CD4-positive, alpha-beta T cell treated with Interleukin-1 beta for 1 hour (primary cell): ENCODE data around the gene ITGB2.

Experiments used
- DNase-seq, 2 donors: peaks; one replicate each; pipeline ENCODE4 v3.0.0-alpha.2; 2020 to 2022

The ITGB2 gene

GRCh38 chr21:44862869-44863685 lies 57.6 kb downstream of the ITGB2 start:
- no peak for DNase-seq

GRCh38 chr21:44858791-44859190 lies 61.9 kb downstream of the ITGB2 start:
- no peak for DNase-seq

- no peak for DNase-seq
These were observed 62.4 kb downstream of the ITGB2 start for GRCh38 chr21:44858291-44858690.

- DNase-seq = no peak
These were observed 63.4 kb downstream of the ITGB2 start for GRCh38 chr21:44857127-44857892.

GRCh38 chr21:44856131-44856530 lies 64.6 kb downstream of the ITGB2 start:
- DNase-seq = no peak

GRCh38 chr21:44855572-44855971 lies 65.1 kb downstream of the ITGB2 start:
- DNase-seq = no peak

GRCh38 chr21:44854664-44855446 lies 65.8 kb downstream of the ITGB2 start:
- peak in 1 of 2 donors; percentile 19 for DNase-seq

- peak in 1 of 2 donors; percentile 32 for DNase-seq
These were observed 66.4 kb downstream of the ITGB2 start for GRCh38 chr21:44854391-44854663.

GRCh38 chr21:44853601-44854390 lies 66.9 kb downstream of the ITGB2 start:
- no peak for DNase-seq

- no peak for DNase-seq
These were observed 69.6 kb downstream of the ITGB2 start for GRCh38 chr21:44850905-44851657.

GRCh38 chr21:44850208-44850800 lies 70.4 kb downstream of the ITGB2 start:
- no peak for DNase-seq

GRCh38 chr21:44849616-44850130 lies 71.0 kb downstream of the ITGB2 start:
- peak in 1 of 2 donors; percentile 22 for DNase-seq

- DNase-seq = no peak
These were observed 71.7 kb downstream of the ITGB2 start for GRCh38 chr21:44848821-44849521.

GRCh38 chr21:44847261-44848056 lies 73.2 kb downstream of the ITGB2 start:
- DNase-seq = no peak

- peak; percentile 30 to 67 for DNase-seq
These were observed 74.0 kb downstream of the ITGB2 start for GRCh38 chr21:44846485-44847260.

GRCh38 chr21:44846224-44846484 lies 74.5 kb downstream of the ITGB2 start:
- DNase-seq = no peak

GRCh38 chr21:44845418-44846223 lies 75.1 kb downstream of the ITGB2 start:
- DNase-seq = peak; percentile 48 to 64

GRCh38 chr21:44844256-44844655 lies 76.4 kb downstream of the ITGB2 start:
- no peak for DNase-seq
